Trophoblast cell (in vitro differentiated cells and primary cell): ENCODE measurements around the gene ADI1.
"Not testable (repeated sequence)": the region's sequence is repeated elsewhere in the genome, so short reads cannot be mapped to it uniquely, and the experiment has no call there.

Source experiments
- DNase-seq, 2 donors: peaks; one replicate each; pipeline ENCODE4 v3.0.0-alpha.2; 2016
- H2AFZ ChIP-seq: 2 replicates; pipeline ENCODE4 v1.6.1; 2013; ENCODE audit warnings: low read length, moderate library complexity, mild to moderate bottlenecking; ENCODE audit not compliant: insufficient read depth, poor library complexity
- H2AK5ac ChIP-seq: 2 replicates; pipeline ENCODE4 v1.6.1; 2013; ENCODE audit warnings: mild to moderate bottlenecking, low read length
- H2BK120ac ChIP-seq: 2 replicates; pipeline ENCODE4 v1.6.1; 2013; ENCODE audit warnings: low read length, mild to moderate bottlenecking, moderate library complexity; ENCODE audit not compliant: insufficient read depth, poor library complexity
- H2BK12ac ChIP-seq: 2 replicates; pipeline ENCODE4 v1.6.1; 2013; ENCODE audit warnings: mild to moderate bottlenecking, low read length, moderate library complexity
- H2BK5ac ChIP-seq: 2 replicates; pipeline ENCODE4 v1.6.1; 2013; ENCODE audit warnings: low read length, low read depth, moderate library complexity, mild to moderate bottlenecking; ENCODE audit not compliant: poor library complexity
- H3K14ac ChIP-seq: 2 replicates; pipeline ENCODE4 v1.6.1; 2013; ENCODE audit warnings: mild to moderate bottlenecking, low read length
- H3K18ac ChIP-seq: 2 replicates; pipeline ENCODE4 v1.6.1; 2013; ENCODE audit warnings: mild to moderate bottlenecking, low read length
- H3K23ac ChIP-seq: 2 replicates; pipeline ENCODE4 v1.6.1; 2013; ENCODE audit warnings: low read length
- H3K27ac ChIP-seq: 2 replicates; pipeline ENCODE4 v1.5.1; 2013; ENCODE audit warnings: low read depth, mild to moderate bottlenecking, inconsistent platforms, low read length, moderate library complexity
- H3K27me3 ChIP-seq: 2 replicates; pipeline ENCODE4 v1.6.1; 2013; ENCODE audit warnings: inconsistent platforms, mild to moderate bottlenecking, low read length, moderate library complexity; ENCODE audit not compliant: insufficient read depth
- H3K36me3 ChIP-seq, 2 experiments: 1 replicate in 1 of 2; 2 replicates in 1 of 2; pipeline ENCODE4 v1.6.1; 2013; ENCODE audit warnings: low read length in 2 of 2, mild to moderate bottlenecking in 2 of 2, moderate library complexity in 1 of 2; ENCODE audit not compliant: insufficient read depth in 2 of 2, control insufficient read depth in 1 of 2
- H3K4ac ChIP-seq: 2 replicates; pipeline ENCODE4 v1.6.1; 2013; ENCODE audit warnings: low read depth, mild to moderate bottlenecking, low read length, moderate library complexity
- H3K4me1 ChIP-seq, 2 experiments: 1 replicate in 1 of 2; 2 replicates in 1 of 2; pipeline ENCODE4 v1.6.1; 2013; ENCODE audit warnings: low read length in 2 of 2, mild to moderate bottlenecking in 2 of 2, moderate library complexity in 1 of 2; ENCODE audit not compliant: insufficient read depth in 2 of 2, control insufficient read depth in 1 of 2
- H3K4me2 ChIP-seq: 2 replicates; pipeline ENCODE4 v1.6.1; 2013; ENCODE audit warnings: inconsistent platforms, mild to moderate bottlenecking, low read length, moderate library complexity
- H3K4me3 ChIP-seq: 2 replicates; pipeline ENCODE4 v1.5.1; 2013; ENCODE audit warnings: mild to moderate bottlenecking, low read depth, low read length, inconsistent platforms
- H3K79me1 ChIP-seq: one replicate; pipeline ENCODE4 v1.6.1; 2013; ENCODE audit warnings: low read length
- H3K79me2 ChIP-seq: 2 replicates; pipeline ENCODE4 v1.6.1; 2013; ENCODE audit warnings: low read length, mild to moderate bottlenecking; ENCODE audit not compliant: control insufficient read depth, insufficient read depth, poor library complexity
- H3K9ac ChIP-seq: 2 replicates; pipeline ENCODE4 v1.6.1; 2013; ENCODE audit warnings: mild to moderate bottlenecking, low read length
- H3K9me3 ChIP-seq: 2 replicates; pipeline ENCODE4 v1.6.1; 2013; ENCODE audit warnings: low read depth, mild to moderate bottlenecking, control low read depth, inconsistent platforms, low read length; ENCODE audit not compliant: insufficient read depth
- H4K12ac ChIP-seq: 2 replicates; pipeline ENCODE4 v1.6.1; 2013; ENCODE audit warnings: low read depth, mild to moderate bottlenecking, low read length, moderate library complexity
- H4K8ac ChIP-seq: 2 replicates; pipeline ENCODE4 v1.6.1; 2013; ENCODE audit warnings: low read depth, mild to moderate bottlenecking, low read length, moderate library complexity
- H4K91ac ChIP-seq: one replicate; pipeline ENCODE4 v1.6.1; 2013; ENCODE audit warnings: low read depth, mild to moderate bottlenecking, low read length, moderate library complexity
- WGBS: extraction: QIAGEN DNeasy Blood & Tissue Kit; methylation state at CpG from one replicate; pipeline ENCODE4 v1.1.7; 2013; ENCODE audit warnings: missing lambda C conversion rate; ENCODE audit not compliant: insufficient read length, insufficient coverage; ENCODE audit errors: extremely low coverage; 5-methylcytosine and 5-hydroxymethylcytosine counted together

ADI1 gene

GRCh38 chr2:3454802-3455201, 64.5 kb downstream of the ADI1 start:
- DNase-seq, result no peak
- Histone ChIP-seq H3K4ac (no peak overlapping the region), H4K91ac (no peak overlapping the region), H2BK120ac (no peak overlapping the region), H4K12ac (no peak overlapping the region), H3K4me2 (no peak overlapping the region), H3K4me1 (peaks cover 0 to 3% of the 10 kb centered on the region in 2 experiments), H3K4me3 (no peak overlapping the region), H2BK12ac (no peak overlapping the region), H2AK5ac (no peak overlapping the region), H3K27ac (no peak overlapping the region), H3K27me3 (no peaks in the 10 kb centered on the region), H2BK5ac (no peak overlapping the region), H3K23ac (no peak overlapping the region), H4K8ac (no peak overlapping the region), H2AFZ (no peak overlapping the region), H3K79me2 (no peaks in the 10 kb centered on the region), H3K36me3 (peaks cover 25 to 37% of the 10 kb centered on the region in 2 experiments), H3K9me3 (no peaks in the 10 kb centered on the region), H3K18ac (no peak overlapping the region), H3K14ac (no peak overlapping the region), H3K79me1 (no peaks in the 10 kb centered on the region), H3K9ac (no peak overlapping the region)
- WGBS, result no CpG with 5 or more reads among the region's 22 CpGs

GRCh38 chr2:3454005-3454404, 65.3 kb downstream of the ADI1 start:
- not testable (repeated sequence) for H3K79me2 ChIP-seq, H2AFZ ChIP-seq, H3K79me1 ChIP-seq, H3K9ac ChIP-seq, H3K14ac ChIP-seq, H3K9me3 ChIP-seq, H4K12ac ChIP-seq, DNase-seq, H4K91ac ChIP-seq, H2AK5ac ChIP-seq, H3K4me1 ChIP-seq, H3K4ac ChIP-seq, H3K27me3 ChIP-seq, H4K8ac ChIP-seq, H3K4me3 ChIP-seq, H3K18ac ChIP-seq, H2BK12ac ChIP-seq, H3K27ac ChIP-seq, H2BK120ac ChIP-seq, H3K23ac ChIP-seq, H3K4me2 ChIP-seq, H2BK5ac ChIP-seq
- WGBS, result no CpG with 5 or more reads among the region's 6 CpGs
- peaks cover 28 to 42% of the 10 kb centered on the region in 2 experiments for H3K36me3 ChIP-seq

GRCh38 chr2:3453190-3453999, 65.9 kb downstream of the ADI1 start:
- DNase-seq, result no peak
- no peak overlapping the region for H3K27ac ChIP-seq
- no peak overlapping the region for H2BK5ac ChIP-seq
- peaks cover 27 to 41% of the 10 kb centered on the region in 2 experiments for H3K36me3 ChIP-seq
- no peaks in the 10 kb centered on the region for H3K79me2 ChIP-seq
- no peak overlapping the region for H3K4ac ChIP-seq
- H4K12ac ChIP-seq, result no peak overlapping the region
- no peak overlapping the region for H2AFZ ChIP-seq
- peaks cover 0 to 3% of the 10 kb centered on the region in 2 experiments for H3K4me1 ChIP-seq
- H3K9ac ChIP-seq, result no peak overlapping the region
- no peak overlapping the region for H4K8ac ChIP-seq
- no peaks in the 10 kb centered on the region for H3K9me3 ChIP-seq
- no CpG with 5 or more reads among the region's 20 CpGs for WGBS
- no peak overlapping the region for H2AK5ac ChIP-seq
- no peaks in the 10 kb centered on the region for H3K79me1 ChIP-seq
- no peak overlapping the region for H3K4me2 ChIP-seq
- no peak overlapping the region for H3K14ac ChIP-seq
- H3K4me3 ChIP-seq, result no peak overlapping the region
- no peaks in the 10 kb centered on the region for H3K27me3 ChIP-seq
- H3K18ac ChIP-seq, result no peak overlapping the region
- H4K91ac ChIP-seq, result no peak overlapping the region
- H3K23ac ChIP-seq, result no peak overlapping the region
- H2BK120ac ChIP-seq, result no peak overlapping the region
- no peak overlapping the region for H2BK12ac ChIP-seq

- Histone ChIP-seq H3K4ac (no peak overlapping the region), H4K12ac (no peak overlapping the region), H3K79me1 (no peaks in the 10 kb centered on the region), H3K14ac (no peak overlapping the region), H2BK120ac (no peak overlapping the region), H4K91ac (no peak overlapping the region), H3K79me2 (no peaks in the 10 kb centered on the region), H3K18ac (no peak overlapping the region), H3K4me1 (peaks cover 0 to 3% of the 10 kb centered on the region in 2 experiments), H3K9me3 (no peaks in the 10 kb centered on the region), H2BK12ac (no peak overlapping the region), H2AFZ (no peak overlapping the region), H4K8ac (no peak overlapping the region), H3K4me2 (no peak overlapping the region), H3K4me3 (no peak overlapping the region), H2BK5ac (no peak overlapping the region), H3K36me3 (peaks cover 21 to 35% of the 10 kb centered on the region in 2 experiments), H3K9ac (no peak overlapping the region), H2AK5ac (no peak overlapping the region), H3K23ac (no peak overlapping the region), H3K27me3 (no peaks in the 10 kb centered on the region), H3K27ac (no peak overlapping the region)
- WGBS, result no CpG with 5 or more reads among the region's 17 CpGs
- no peak for DNase-seq
Observed at GRCh38 chr2:3451926-3452671, 67.2 kb downstream of the ADI1 start.
